Pulmonary artery endothelial cell (primary cell): ENCODE measurements around the gene STATH. TPM values are rescaled to one million over a fixed set of nuclear protein-coding genes. Genes with fewer than 3 reads are reported as not detected.
"Not testable (repeated sequence)": the region's sequence is repeated elsewhere in the genome, so short reads cannot be mapped to it uniquely, and the experiment has no call there.

ENCODE experiments used
- DNase-seq: peaks from one replicate; pipeline ENCODE4 v3.0.0-alpha.2; 2011; ENCODE audit warnings: low read depth, low spot score
- total RNA-seq: library from RNA; depleted of rRNA; stranded (reverse); fragments of >200 nt; gene quantifications from 2 replicates; pipeline ENCODE4 v1.2.3, GENCODE V29; 2014

Gene STATH
- total RNA-seq: not detected in 2 replicates

DNA sequence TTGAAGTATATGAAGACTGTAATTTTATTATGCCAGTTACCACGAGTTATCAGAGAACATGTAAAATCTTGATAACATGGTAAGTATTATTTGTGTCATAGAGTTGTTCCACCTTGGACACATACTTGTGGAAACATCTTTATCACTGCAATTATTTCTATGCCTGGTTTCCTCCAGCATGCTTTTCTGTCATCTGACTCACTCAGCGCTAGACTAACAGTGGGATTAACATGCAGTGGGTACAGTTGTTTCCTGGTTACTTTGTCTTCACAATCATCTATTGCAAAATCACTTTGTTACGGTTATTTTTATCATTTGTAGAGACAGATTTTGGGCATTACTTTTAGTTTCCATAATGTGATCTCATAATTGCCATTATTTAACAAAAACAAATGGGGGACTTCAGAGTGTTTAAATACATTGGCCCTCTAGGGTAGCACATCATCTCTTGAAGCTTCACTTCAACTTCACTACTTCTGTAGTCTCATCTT lies at the start of gene STATH:
Gene STATH, plus strand, starts transcription at position 441 of the 491 bp plus-strand sequence. CDS start 2,472 bp downstream, outside the sequence.
- no peak for DNase-seq

DNA sequence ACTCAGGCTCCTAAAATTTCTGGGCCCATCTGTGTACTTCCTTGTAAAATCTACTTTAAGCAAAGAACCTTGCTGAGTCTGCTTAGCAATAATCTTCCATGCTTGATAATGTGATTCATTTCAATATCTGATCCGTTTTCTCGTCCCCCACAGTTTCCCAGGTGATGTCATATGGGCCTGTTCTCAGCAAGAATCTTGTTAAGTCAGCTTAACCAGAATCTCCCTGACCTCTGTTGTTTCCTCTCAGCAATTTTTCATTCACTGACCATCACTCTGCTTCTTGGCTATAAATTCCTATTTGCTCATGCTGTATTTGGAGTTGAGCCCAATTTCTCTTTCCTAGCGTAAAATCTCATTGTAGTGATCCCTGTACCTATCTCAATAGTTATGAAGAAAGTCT lies 44.2 kb upstream of the STATH start:
- no peak for DNase-seq

DNA sequence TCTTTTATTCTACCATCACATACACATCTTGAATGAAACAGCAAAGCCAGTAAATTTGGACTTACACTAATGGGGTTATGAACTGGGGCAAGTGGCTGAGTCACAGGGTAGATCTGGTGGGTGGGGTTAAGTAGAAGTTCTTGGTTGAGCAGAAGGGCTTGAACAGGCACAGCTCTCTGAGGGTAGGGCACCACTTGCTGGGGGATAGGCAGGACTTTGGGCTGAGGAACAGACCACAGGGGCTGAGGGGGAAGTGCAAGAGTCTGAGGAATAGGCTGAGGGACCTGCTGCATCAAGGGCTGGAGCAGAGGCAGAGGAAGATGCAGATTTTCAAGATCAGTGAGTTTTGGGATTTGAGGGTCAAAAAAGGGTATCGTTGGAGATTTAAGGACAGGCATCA lies 38.6 kb upstream of the STATH start:
- no peak for DNase-seq

DNA sequence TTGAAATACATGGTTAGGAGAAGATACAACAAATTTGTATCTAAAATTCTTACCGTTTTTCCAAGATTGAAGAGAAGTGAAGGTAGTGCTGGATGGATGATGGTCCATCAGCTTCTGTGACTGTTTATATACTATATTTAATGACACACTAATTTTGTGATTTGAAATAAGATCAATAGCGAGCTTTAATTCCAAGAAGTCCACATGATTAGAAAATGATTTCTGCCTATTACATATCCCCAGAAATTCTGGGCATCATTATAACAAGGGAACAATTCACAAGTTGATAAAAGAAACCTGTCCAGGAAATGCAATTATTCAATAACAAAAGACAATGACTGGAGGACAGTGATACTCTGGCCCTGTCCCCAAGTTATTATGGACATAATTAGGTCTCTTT lies 30.1 kb upstream of the STATH start, which contains the start of gene CSN2:
Gene CSN2, minus strand, starts transcription at position 101 of the 400 bp plus-strand sequence. CDS start 4,733 bp downstream, outside the sequence.
- no peak for DNase-seq

GRCh38 chr4:69970071-69970470 lies 25.7 kb upstream of the STATH start:
- DNase-seq: no peak

- DNase-seq: no peak
These were observed 21.1 kb upstream of the STATH start for GRCh38 chr4:69974631-69975030.

GRCh38 chr4:69977582-69977981 lies 18.2 kb upstream of the STATH start:
- no peak for DNase-seq

DNA sequence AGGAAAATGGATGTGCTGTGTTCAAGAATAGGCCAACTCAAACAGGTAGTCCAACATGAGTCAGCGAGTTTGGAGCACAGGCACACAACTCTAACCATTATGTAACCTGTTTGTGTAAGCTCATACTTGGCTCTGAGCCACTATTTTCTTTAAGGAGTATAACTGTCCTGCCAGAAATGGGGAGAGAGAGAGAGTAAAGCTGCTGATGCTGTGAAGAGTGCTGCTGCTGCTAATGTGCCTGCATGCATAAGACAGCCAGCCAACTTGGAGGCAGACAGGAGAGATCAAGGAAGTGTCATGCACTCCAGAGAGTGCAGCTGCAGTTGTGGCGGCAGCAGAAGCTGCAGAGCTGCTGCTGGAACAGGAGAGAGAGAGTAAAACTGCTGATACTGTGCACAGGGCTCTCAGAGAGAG lies 11.7 kb upstream of the STATH start:
- no peak for DNase-seq

DNA sequence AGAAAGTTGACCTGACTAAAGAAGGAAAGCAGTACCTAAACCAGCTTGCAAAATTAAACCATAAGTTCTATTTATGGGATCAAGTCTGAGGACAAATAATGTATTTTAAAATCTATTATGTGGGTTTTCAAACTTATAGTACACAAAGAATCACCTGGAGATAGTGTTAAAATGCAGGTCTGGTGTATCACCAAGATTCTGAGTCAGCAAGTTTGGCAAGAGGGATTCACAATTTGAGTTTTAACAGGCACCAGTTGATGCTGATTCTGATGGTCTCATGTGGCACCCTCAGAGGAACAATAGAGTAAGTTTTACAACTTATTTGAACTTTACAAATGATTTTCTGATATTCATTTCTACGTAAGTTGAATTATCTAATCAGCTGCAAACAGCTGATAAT lies 9.1 kb upstream of the STATH start:
- DNase-seq: no peak

DNA sequence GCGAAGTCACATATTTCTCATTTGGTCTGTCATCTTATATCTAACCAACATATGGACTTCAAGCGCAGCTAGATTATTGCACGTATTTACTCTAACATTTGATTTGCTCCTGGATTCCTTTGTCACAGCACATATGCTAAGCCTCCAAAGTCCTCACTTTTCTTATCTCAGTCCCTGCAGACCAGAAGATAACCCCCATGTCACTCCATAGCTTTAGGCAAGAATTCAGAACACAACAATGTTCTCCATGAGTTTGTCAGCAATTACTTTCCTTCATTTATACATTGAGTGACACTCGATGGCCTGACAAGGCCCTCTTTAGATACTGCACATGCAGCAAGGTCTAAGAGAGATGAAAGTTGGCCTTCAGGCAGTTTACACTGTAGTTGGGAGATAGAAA lies 4.8 kb upstream of the STATH start:
- DNase-seq: no peak

GRCh38 chr4:69994782-69995181 lies 984 bp upstream of the STATH start:
- no peak for DNase-seq

- DNase-seq: no peak
These were observed 3.7 kb downstream of the STATH start for GRCh38 chr4:69999420-69999819.

GRCh38 chr4:70000711-70001110 lies 4.9 kb downstream of the STATH start:
- DNase-seq: no peak

DNA sequence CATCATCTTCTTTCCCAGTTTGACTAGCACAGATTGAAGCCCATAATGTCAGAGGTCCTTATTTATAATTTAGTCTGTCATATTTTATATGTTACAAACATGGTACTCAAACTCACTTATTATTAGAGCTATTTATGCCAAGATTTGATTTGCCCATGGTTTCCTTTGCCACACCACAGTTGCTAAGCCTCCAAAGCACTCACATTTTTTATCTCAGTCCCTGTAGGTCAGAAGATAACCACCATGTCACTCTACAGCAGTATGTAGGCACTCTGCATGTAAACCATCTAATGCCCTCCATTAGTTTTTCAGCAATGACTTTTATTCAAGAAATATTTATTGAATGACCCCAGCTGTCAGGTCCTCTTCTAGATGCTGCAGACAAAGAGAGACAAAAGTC lies 6.7 kb downstream of the STATH start:
- DNase-seq: no peak

DNA sequence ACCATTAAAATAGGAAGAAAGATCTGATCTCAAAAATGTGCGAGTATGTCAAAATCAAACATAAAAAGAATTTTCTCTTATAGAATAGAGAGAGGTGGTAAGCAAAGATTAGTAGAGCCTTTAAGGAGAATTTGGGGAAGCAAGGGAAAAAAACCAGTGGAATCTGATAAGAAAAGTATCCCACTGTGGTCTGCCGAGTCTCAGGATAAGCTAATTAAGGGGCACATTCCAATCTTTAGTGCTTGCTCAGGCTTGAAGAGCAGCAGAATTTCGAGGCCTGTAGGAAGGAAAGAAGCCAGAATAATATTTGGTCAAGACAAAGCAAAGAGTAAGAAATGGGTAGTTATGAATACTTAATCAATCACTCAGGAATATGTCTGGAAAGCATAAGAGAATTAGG lies 13.0 kb downstream of the STATH start:
- no peak for DNase-seq

DNA sequence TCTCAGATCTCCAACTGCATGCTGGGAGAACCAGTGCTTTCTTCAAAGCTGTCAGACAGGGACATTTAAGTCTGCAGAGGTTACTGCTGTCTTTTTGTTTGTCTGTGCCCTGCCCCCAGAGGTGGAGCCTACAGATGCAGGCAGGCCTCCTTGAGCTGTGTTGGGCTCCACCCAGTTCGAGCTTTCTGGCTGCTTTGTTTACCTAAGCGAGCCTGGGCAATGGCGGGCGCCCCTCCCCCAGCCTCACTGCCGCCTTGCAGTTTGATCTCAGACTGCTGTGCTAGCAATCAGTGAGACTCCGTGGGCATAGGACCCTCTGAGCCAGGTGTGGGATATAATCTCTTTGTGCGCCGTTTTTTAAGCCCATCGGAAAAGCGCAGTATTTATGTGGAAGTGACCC lies 23.2 kb downstream of the STATH start:
- DNase-seq: not testable (repeated sequence)

DNA sequence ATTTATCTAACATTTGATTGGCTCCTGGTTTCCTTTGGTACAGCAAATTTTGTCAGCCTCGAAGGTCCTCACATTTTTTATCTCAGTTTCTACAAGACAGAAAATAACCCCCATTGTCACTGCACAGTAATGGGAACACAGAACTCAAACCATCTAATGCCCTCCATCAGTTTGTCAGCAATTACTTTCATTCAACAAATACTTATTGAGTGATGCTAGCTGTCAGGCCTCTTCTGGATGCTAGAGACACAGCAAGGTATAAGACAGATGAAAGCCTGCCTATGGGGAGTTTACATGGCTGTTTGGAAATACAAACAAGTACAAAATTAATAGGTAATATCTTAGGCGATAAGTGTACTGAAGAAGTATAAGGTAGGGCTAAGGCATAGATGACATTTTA lies 27.5 kb downstream of the STATH start:
- no peak for DNase-seq

- no peak for DNase-seq
These were observed 31.2 kb downstream of the STATH start for GRCh38 chr4:70027011-70027410.

- DNase-seq: not testable (repeated sequence)
These were observed 32.4 kb downstream of the STATH start, which contains the start of gene HTN3 for GRCh38 chr4:70028159-70028558. Gene HTN3, plus strand, starts transcription at chr4:70028459. Its CDS starts 2,282 bp downstream, at chr4:70030741.

DNA sequence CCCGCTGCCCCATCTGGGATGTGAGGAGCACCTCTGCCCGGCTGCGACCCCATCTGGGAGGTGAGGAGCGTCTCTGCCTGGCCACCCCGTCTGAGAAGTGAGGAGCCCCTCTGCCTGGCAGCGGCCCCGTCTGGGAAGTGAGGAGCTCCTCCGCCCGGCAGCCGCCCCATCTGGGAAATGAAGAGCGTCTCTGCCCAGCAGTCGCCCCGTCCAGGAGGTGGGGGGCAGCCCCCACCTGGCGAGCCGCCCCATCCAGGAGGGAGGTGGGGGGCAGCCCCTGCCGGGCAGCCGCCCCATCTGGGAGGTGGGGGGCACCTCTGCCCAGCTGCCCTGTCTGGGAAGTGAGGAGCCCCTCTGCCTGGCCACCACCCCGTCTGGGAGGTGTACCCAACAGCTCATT lies 41.8 kb downstream of the STATH start:
- DNase-seq: not testable (repeated sequence)

DNA sequence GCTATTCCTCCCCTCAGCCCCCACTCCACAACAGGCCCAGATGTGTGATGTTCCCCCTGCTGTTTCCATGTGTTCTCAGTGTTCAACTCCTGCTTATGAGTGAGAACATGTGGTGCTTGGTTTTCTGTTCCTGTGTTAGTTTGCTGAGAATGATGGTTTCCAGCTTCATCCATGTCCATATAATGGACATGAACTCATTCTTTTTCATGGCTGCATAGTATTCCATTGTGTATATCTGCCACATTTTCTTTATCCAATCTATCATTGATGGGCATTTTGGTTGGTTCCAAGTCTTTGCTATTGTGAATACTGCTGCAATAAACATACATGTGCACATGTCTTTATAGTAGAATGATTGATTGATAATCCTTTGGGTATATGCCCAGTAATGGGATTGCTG lies 44.2 kb downstream of the STATH start:
- not testable (repeated sequence) for DNase-seq

GRCh38 chr4:70041652-70042286 lies 46.0 kb downstream of the STATH start:
- no peak for DNase-seq

- not testable (repeated sequence) for DNase-seq
These were observed 54.4 kb downstream of the STATH start, which contains the start of gene HTN1 for GRCh38 chr4:70050138-70050537. Gene HTN1, plus strand, starts transcription at chr4:70050438. Its CDS starts 2,639 bp downstream, at chr4:70053077.
